SK-MEL-5 (cell line): ENCODE results near the gene COMMD1. TPM values are rescaled to one million over a fixed set of nuclear protein-coding genes. Genes with fewer than 3 reads are reported as not detected.

Experiments used
- DNase-seq: peaks from one replicate; pipeline ENCODE4 v3.0.0-alpha.2; 2016; ENCODE audit warnings: low read depth, low spot score
- in situ Hi-C: cut with HindIII; loops from 2 replicates; pipeline ENCODE4 v1.10.0; 2016; ENCODE audit warnings: low sequenced_read_pairs, high pct_unique_total_duplicates, low pct_unique_long_range_greater_than_20kb
- small RNA-seq, 2 experiments: library from RNA; depleted of rRNA; stranded (forward); fragments of <200 nt; gene quantifications; one replicate each; pipeline ENCODE3, GENCODE V24; 2014
- total RNA-seq: library from RNA; depleted of rRNA; stranded (reverse); fragments of >200 nt; shearing (Covaris generic); gene quantifications from 2 replicates; pipeline ENCODE4 v1.2.3, GENCODE V29; 2014; rRNA removed

The COMMD1 gene
- total RNA-seq, 1 experiment from 2014 or later, result 51.2 TPM

DNA sequence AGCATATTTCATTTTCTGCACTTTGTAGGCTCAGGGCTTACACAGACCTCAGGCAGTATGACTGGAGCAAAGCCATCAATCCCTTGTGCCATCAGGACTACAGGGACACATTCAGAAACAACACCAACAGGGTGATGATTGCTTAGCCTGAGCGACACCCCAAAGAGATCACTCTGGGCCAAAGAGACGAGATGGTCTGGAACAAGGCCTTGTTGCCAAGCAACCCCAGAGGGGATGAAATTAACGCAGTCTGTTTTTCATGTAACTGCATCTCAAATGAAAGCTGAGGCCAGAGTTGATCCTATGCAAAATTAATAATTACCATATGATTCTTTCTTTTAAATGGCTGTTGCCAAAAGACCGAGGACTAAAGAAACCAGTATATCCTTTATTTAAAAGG is 270.3 kb downstream of the COMMD1 start:
- in situ Hi-C loops, result no loop called here
- no peak for DNase-seq

- in situ Hi-C loops, result no loop called here
Observed at GRCh38 chr2:62176801-62177200, 271.3 kb downstream of the COMMD1 start.

GRCh38 chr2:62177392-62178049 is 272.0 kb downstream of the COMMD1 start:
- in situ Hi-C loops, result no loop called here

More at GRCh38 chr2:62176801-62177200, 271.3 kb downstream of the COMMD1 start:
- DNase-seq, result no peak

DNA sequence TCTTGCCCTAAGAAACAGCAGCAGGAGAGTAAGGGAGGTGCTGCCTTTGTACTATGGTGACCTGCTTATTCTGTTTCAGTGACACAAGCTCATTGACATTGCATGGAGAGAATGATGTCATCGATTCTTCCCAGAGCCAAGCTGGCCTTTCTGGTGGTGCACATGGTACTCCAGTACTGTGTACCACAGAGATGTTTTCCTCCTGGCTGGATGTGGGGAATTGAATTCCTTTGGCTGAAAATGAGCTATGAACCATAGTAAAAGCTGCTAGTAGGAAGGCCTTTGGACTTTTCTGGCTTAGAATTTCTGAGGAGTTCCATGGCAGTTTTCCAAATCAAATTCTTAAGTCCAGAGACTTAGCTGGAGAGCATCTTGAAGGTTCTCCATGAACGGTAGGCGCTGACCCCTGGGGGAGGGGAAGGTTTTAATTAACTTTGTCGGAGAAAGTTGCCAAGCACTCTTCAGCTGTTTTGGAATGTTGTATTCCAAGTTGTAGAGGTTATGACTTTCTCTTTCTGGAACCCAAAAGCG is 273.3 kb downstream of the COMMD1 start:
- DNase-seq, result no peak
- in situ Hi-C loops, result no loop called here

More at GRCh38 chr2:62177392-62178049, 272.0 kb downstream of the COMMD1 start:
- DNase-seq, result no peak

GRCh38 chr2:62180975-62181374 is 275.5 kb downstream of the COMMD1 start:
- in situ Hi-C loops, result no loop called here
- DNase-seq, result no peak

GRCh38 chr2:62181843-62182242 is 276.4 kb downstream of the COMMD1 start:
- in situ Hi-C loops, result no loop called here
- DNase-seq, result no peak

- DNase-seq, result peak; percentile 7
- in situ Hi-C loops, result no loop called here
Observed at GRCh38 chr2:62184512-62185230, 279.2 kb downstream of the COMMD1 start.

Small RNA genes lying within 50 kb of the gene (small RNA-seq; reads per million reads assigned to genes)
- 0 reads per million in 2 experiments for gene RF00019

Other genes with a start within 250 kb of the COMMD1 start
- 12.3 and 21.7 TPM in 2 replicates for gene FAM161A, start 51.6 kb upstream of the COMMD1 start, total RNA-seq
- 456 and 499 TPM in 2 replicates for gene CCT4, start 17.0 kb upstream of the COMMD1 start, total RNA-seq